ENCODE measurements around the gene GALK1.

GALK1 gene

DNA sequence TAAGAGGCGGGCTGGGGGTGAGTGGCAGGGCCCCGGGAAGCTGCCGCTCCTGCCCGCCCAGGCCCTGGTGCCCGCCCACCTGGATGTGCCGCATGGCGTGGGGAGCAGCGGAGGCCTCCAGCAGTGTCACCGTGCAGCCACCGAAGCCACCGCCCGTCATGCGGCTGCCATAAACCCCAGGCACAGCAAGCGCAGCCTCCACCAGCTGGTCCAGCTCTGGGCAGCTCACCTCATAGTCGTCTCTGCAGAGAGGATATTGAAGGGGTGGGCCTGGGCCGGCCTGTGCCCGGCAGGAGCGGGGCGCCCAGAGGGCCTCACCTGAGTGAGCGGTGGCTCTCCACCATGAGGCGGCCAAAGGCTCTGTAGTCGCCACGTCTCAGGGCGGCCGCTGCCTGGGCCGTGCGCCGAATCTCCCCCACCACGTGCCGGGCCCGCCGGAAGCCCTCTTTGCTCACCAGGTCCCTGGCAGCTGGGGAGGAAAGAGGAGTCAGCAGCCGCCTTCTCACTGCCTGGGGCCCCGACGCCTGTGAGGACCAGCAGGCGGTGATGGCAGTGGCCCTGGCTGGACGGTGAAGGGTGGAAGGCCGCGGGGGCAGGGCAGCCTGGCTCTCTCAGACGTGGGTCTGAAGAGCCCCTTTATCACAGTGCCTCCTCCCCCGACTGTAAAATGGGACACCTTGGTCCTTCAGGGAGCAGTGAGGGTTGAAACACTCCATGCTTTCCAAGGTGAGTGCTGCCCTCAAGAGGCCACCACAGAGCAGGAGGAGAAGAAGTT lies 6.7 kb downstream of the GALK1 start:
- no peaks in the 10 kb centered on the region for H3K9me3 ChIP-seq (ENCODE audit: control insufficient read depth, low read depth, low read length)
- H3K9ac ChIP-seq (ENCODE audit: low read length) = no peak overlapping the region
- H3K4me3 ChIP-seq (ENCODE audit: low read length) = no peak overlapping the region
- peaks cover 9% of the 10 kb centered on the region for H3K27me3 ChIP-seq (ENCODE audit: control insufficient read depth, insufficient read depth, low read length)
- no peaks in the 10 kb centered on the region for H3K4me1 ChIP-seq (ENCODE audit: control insufficient read depth, low read depth, low read length)
- H3K36me3 ChIP-seq (ENCODE audit: control insufficient read depth, low read depth, low read length) = no peaks in the 10 kb centered on the region
- no peak overlapping the region for H3K27ac ChIP-seq (ENCODE audit: low read length)

DNA sequence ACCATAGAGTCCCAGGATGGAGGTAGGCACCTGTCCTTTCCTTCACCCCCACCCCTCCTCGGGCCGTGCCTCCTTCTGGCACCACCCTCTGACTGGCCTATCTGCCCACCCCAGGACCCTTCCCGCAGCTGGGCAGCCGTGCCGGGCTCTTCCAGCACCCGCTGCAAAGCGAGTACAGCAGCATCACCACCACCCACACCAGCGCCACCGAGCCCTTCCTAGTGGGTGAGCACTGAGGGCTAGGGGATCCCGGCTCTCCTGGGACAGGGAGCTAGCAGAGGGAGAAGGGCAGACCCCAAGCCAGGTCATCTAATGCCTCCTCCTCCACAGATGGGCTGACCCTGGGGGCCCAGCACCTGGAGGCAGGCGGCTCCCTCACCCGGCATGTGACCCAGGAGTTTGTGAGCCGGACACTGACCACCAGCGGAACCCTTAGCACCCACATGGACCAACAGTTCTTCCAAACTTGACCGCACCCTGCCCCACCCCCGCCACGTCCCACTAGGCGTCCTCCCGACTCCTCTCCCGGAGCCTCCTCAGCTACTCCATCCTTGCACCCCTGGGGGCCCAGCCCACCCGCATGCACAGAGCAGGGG lies 7.8 kb downstream of the GALK1 start:
- no peaks in the 10 kb centered on the region for H3K4me1 ChIP-seq (ENCODE audit: control insufficient read depth, low read depth, low read length)
- no peak overlapping the region for H3K9ac ChIP-seq (ENCODE audit: low read length)
- no peak overlapping the region for H3K27ac ChIP-seq (ENCODE audit: low read length)
- H3K9me3 ChIP-seq (ENCODE audit: control insufficient read depth, low read depth, low read length) = no peaks in the 10 kb centered on the region
- no peaks in the 10 kb centered on the region for H3K36me3 ChIP-seq (ENCODE audit: control insufficient read depth, low read depth, low read length)
- peaks cover 13% of the 10 kb centered on the region for H3K27me3 ChIP-seq (ENCODE audit: control insufficient read depth, insufficient read depth, low read length)
- H3K4me3 ChIP-seq (ENCODE audit: low read length) = no peak overlapping the region

DNA sequence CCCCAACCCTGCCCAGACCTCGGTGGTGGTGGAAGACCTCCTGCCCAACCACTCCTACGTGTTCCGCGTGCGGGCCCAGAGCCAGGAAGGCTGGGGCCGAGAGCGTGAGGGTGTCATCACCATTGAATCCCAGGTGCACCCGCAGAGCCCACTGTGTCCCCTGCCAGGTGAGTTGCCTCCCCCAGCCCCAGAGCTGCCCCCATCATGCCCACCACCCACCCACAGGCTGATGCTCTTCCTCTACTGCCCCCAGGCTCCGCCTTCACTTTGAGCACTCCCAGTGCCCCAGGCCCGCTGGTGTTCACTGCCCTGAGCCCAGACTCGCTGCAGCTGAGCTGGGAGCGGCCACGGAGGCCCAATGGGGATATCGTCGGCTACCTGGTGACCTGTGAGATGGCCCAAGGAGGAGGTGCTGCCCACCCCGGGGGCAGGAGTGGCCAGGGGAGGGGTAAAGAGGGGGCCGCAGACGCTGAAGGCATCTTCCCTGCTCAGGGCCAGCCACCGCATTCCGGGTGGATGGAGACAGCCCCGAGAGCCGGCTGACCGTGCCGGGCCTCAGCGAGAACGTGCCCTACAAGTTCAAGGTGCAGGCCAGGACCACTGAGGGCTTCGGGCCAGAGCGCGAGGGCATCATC lies 8.4 kb downstream of the GALK1 start:
- H3K9ac ChIP-seq (ENCODE audit: low read length) = no peak overlapping the region
- H3K27ac ChIP-seq (ENCODE audit: low read length) = no peak overlapping the region
- peaks cover 13% of the 10 kb centered on the region for H3K27me3 ChIP-seq (ENCODE audit: control insufficient read depth, insufficient read depth, low read length)
- no peaks in the 10 kb centered on the region for H3K4me1 ChIP-seq (ENCODE audit: control insufficient read depth, low read depth, low read length)
- no peaks in the 10 kb centered on the region for H3K9me3 ChIP-seq (ENCODE audit: control insufficient read depth, low read depth, low read length)
- no peaks in the 10 kb centered on the region for H3K36me3 ChIP-seq (ENCODE audit: control insufficient read depth, low read depth, low read length)
- H3K4me3 ChIP-seq (ENCODE audit: low read length) = no peak overlapping the region

- no peak overlapping the region for H3K4me3 ChIP-seq (ENCODE audit: low read length)
- H3K9me3 ChIP-seq (ENCODE audit: control insufficient read depth, low read depth, low read length) = no peaks in the 10 kb centered on the region
- H3K27me3 ChIP-seq (ENCODE audit: control insufficient read depth, insufficient read depth, low read length) = peaks cover 13% of the 10 kb centered on the region
- no peaks in the 10 kb centered on the region for H3K36me3 ChIP-seq (ENCODE audit: control insufficient read depth, low read depth, low read length)
- no peak overlapping the region for H3K27ac ChIP-seq (ENCODE audit: low read length)
- H3K9ac ChIP-seq (ENCODE audit: low read length) = no peak overlapping the region
- no peaks in the 10 kb centered on the region for H3K4me1 ChIP-seq (ENCODE audit: control insufficient read depth, low read depth, low read length)
These were observed 9.0 kb downstream of the GALK1 start for GRCh38 chr17:75755990-75756389.

- Histone ChIP-seq H3K36me3 (ENCODE audit: control insufficient read depth, low read depth, low read length) (no peaks in the 10 kb centered on the region), H3K27ac (ENCODE audit: low read length) (no peak overlapping the region), H3K9ac (ENCODE audit: low read length) (no peak overlapping the region), H3K27me3 (ENCODE audit: control insufficient read depth, insufficient read depth, low read length) (peaks cover 13% of the 10 kb centered on the region), H3K9me3 (ENCODE audit: control insufficient read depth, low read depth, low read length) (no peaks in the 10 kb centered on the region), H3K4me1 (ENCODE audit: control insufficient read depth, low read depth, low read length) (no peaks in the 10 kb centered on the region), H3K4me3 (ENCODE audit: low read length) (no peak overlapping the region)
These were observed 9.6 kb downstream of the GALK1 start for GRCh38 chr17:75755205-75755901.

DNA sequence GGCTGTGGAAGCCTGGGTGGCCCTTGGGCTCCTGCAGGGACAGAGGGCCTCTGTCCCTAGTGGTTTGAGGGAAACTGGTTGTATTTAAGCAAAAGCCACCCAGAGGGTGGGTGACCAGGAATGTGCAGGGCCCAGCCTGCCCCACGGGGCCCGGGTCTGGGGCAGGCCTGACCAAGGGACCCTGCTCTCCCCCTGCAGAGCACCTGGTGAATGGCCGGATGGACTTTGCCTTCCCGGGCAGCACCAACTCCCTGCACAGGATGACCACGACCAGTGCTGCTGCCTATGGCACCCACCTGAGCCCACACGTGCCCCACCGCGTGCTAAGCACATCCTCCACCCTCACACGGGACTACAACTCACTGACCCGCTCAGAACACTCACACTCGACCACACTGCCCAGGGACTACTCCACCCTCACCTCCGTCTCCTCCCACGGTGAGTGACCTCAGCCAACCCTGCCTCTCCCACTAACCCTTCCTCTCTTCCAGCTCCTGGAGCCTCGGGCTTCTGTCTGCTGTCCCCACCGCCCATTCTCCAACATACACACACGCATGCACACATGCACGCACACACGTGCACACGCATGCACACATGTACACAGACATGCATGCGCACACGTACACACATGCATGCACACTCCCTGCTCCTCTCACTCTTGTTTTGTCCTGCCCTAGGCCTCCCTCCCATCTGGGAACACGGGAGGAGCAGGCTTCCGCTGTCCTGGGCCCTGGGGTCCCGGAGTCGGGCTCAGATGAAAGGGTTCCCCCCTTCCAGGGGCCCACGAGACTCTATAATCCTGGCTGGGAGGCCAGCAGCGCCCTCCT lies 10.4 kb downstream of the GALK1 start:
- H3K9me3 ChIP-seq (ENCODE audit: control insufficient read depth, low read depth, low read length) = no peaks in the 10 kb centered on the region
- no peak overlapping the region for H3K4me3 ChIP-seq (ENCODE audit: low read length)
- no peaks in the 10 kb centered on the region for H3K4me1 ChIP-seq (ENCODE audit: control insufficient read depth, low read depth, low read length)
- H3K27me3 ChIP-seq (ENCODE audit: control insufficient read depth, insufficient read depth, low read length) = peaks cover 13% of the 10 kb centered on the region
- H3K36me3 ChIP-seq (ENCODE audit: control insufficient read depth, low read depth, low read length) = no peaks in the 10 kb centered on the region
- H3K9ac ChIP-seq (ENCODE audit: low read length) = no peak overlapping the region
- H3K27ac ChIP-seq (ENCODE audit: low read length) = no peak overlapping the region

- peak overlapping the region; percentile 32 for H3K4me3 ChIP-seq (ENCODE audit: low read length)
- H3K27me3 ChIP-seq (ENCODE audit: control insufficient read depth, insufficient read depth, low read length) = peaks cover 13% of the 10 kb centered on the region
- H3K4me1 ChIP-seq (ENCODE audit: control insufficient read depth, low read depth, low read length) = no peaks in the 10 kb centered on the region
- no peaks in the 10 kb centered on the region for H3K36me3 ChIP-seq (ENCODE audit: control insufficient read depth, low read depth, low read length)
- H3K9ac ChIP-seq (ENCODE audit: low read length) = no peak overlapping the region
- H3K27ac ChIP-seq (ENCODE audit: low read length) = no peak overlapping the region
- H3K9me3 ChIP-seq (ENCODE audit: control insufficient read depth, low read depth, low read length) = no peaks in the 10 kb centered on the region
These were observed 11.2 kb downstream of the GALK1 start for GRCh38 chr17:75753514-75754377.

DNA sequence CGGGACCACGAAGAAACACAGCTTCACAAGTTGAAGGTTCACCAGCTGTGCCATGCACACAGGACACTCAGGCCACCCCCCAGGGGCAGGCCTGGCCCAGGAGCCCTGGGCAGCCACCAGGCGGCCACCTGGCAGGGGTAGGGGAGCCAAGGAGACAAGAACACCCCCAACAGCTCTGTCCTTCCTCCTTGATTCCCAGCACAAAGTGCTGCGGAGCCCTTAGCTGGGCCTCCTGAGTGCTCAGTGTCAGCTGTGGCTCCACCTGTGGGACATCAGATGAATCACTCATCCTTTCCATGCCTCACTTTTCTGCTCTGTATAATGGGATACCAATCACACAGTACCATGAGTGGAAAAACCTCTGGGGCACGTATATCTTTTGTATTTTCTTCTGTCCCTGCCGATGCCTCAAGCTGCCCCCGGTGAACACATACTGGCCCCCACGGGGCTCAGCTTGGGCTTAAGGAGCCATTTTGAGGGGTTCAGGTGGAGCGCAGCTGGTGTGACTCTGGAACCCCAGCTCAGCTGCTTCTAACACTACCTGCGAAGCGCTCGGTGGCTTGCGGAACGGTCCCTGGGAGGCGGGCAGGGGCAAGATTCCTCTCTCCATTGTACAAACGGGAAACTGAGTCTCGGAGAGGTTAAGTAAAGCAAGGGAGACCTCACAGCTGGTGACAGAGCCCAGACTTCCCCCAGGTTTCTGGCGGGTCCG lies 12.0 kb downstream of the GALK1 start:
- Histone ChIP-seq H3K27ac (ENCODE audit: low read length) (no peak overlapping the region), H3K4me3 (ENCODE audit: low read length) (peak overlapping the region; percentile 32), H3K9me3 (ENCODE audit: control insufficient read depth, low read depth, low read length) (no peaks in the 10 kb centered on the region), H3K9ac (ENCODE audit: low read length) (no peak overlapping the region), H3K4me1 (ENCODE audit: control insufficient read depth, low read depth, low read length) (no peaks in the 10 kb centered on the region), H3K27me3 (ENCODE audit: control insufficient read depth, insufficient read depth, low read length) (peaks cover 13% of the 10 kb centered on the region), H3K36me3 (ENCODE audit: control insufficient read depth, low read depth, low read length) (no peaks in the 10 kb centered on the region)

- Histone ChIP-seq H3K27ac (ENCODE audit: low read length) (no peak overlapping the region), H3K36me3 (ENCODE audit: control insufficient read depth, low read depth, low read length) (no peaks in the 10 kb centered on the region)
These were observed 12.6 kb downstream of the GALK1 start for GRCh38 chr17:75752405-75752709.

GRCh38 chr17:75751676-75752404 lies 13.2 kb downstream of the GALK1 start:
- no peaks in the 10 kb centered on the region for H3K4me1 ChIP-seq (ENCODE audit: control insufficient read depth, low read depth, low read length)
- no peak overlapping the region for H3K9ac ChIP-seq (ENCODE audit: low read length)
- H3K4me3 ChIP-seq (ENCODE audit: low read length) = no peak overlapping the region
- H3K27ac ChIP-seq (ENCODE audit: low read length) = no peak overlapping the region
- peaks cover 13% of the 10 kb centered on the region for H3K27me3 ChIP-seq (ENCODE audit: control insufficient read depth, insufficient read depth, low read length)
- H3K9me3 ChIP-seq (ENCODE audit: control insufficient read depth, low read depth, low read length) = no peaks in the 10 kb centered on the region
- no peaks in the 10 kb centered on the region for H3K36me3 ChIP-seq (ENCODE audit: control insufficient read depth, low read depth, low read length)

More at GRCh38 chr17:75752405-75752709, 12.6 kb downstream of the GALK1 start:
- Histone ChIP-seq H3K9me3 (ENCODE audit: control insufficient read depth, low read depth, low read length) (no peaks in the 10 kb centered on the region), H3K27me3 (ENCODE audit: control insufficient read depth, insufficient read depth, low read length) (peaks cover 13% of the 10 kb centered on the region), H3K4me3 (ENCODE audit: low read length) (no peak overlapping the region), H3K4me1 (ENCODE audit: control insufficient read depth, low read depth, low read length) (no peaks in the 10 kb centered on the region), H3K9ac (ENCODE audit: low read length) (no peak overlapping the region)

All from iPS-18a (cell line).